AG04450 (cell line): ENCODE results near the gene IKBKE. TPM values are rescaled to one million over a fixed set of nuclear protein-coding genes. Genes with fewer than 3 reads are reported as not detected.

Experiments used
- CTCF ChIA-PET: fragments of 300-600, 350-600 bp; formaldehyde crosslinking; extraction: SDS; loops from one replicate; lab custom pipeline; 2022; ENCODE audit warnings: antibody characterized with exemption, inconsistent platforms; lab: Charles Lee
- POLR2A ChIA-PET: fragments of 350-600 bp; formaldehyde crosslinking; extraction: SDS; loops from one replicate; lab custom pipeline; 2021; ENCODE audit warnings: antibody characterized with exemption, inconsistent platforms; lab: Yijun Ruan, JAX
- DNase-seq: peaks from one replicate; pipeline ENCODE4 v3.0.0-alpha.2; 2011; ENCODE audit warnings: low read depth, low spot score
- H3K27ac ChIP-seq: one replicate; pipeline ENCODE4 v1.5.1; 2012; ENCODE audit warnings: low read depth, low read length, control low read depth
- H3K27me3 ChIP-seq: one replicate; pipeline ENCODE4 v1.6.0; 2012; ENCODE audit warnings: low read length; ENCODE audit not compliant: control insufficient read depth, insufficient read depth
- H3K4me3 ChIP-seq: 2 replicates; pipeline ENCODE4 v1.5.1; 2011; ENCODE audit warnings: mild to moderate bottlenecking, low read depth, low read length, control low read depth
- H3K9me3 ChIP-seq: 2 replicates; pipeline ENCODE4 v1.5.1; 2012; ENCODE audit warnings: low read length; ENCODE audit not compliant: control insufficient read depth, insufficient read depth
- polyA plus RNA-seq: library from polyadenylated mRNA; depleted of rRNA; stranded (reverse); fragments of >200 nt; gene quantifications from 2 replicates; pipeline ENCODE4 v1.2.3, GENCODE V29; 2011
- TF ChIP-seq, protein P1 (sequence below): IDR thresholded peaks from 2 replicates; pipeline ENCODE4 v1.5.1; 2011; ENCODE audit warnings: low read depth, low read length, control low read depth, inconsistent platforms

IKBKE gene
- polyA plus RNA-seq, 1 experiment: 20.8 TPM

GRCh38 chr1:206470692-206471414 is 577 bp downstream of the IKBKE start:
- peak overlapping the region; percentile 98 for H3K4me3 ChIP-seq
- no peaks in the 10 kb centered on the region for H3K27me3 ChIP-seq
- DNase-seq: peak; percentile 49
- ChIA-PET CTCF (interaction anchor here (0.6 to 3.7 kb wide), 8 partner anchors 8 to 719 kb away, joined by 3 to 34 read pairs (median 8); no protein-coding TSS in a partner anchor), POLR2A (interaction anchor here (0.7 to 2.3 kb wide), 7 partner anchors 8 to 902 kb away, joined by 3 to 8 read pairs (median 4); a partner anchor contains a TSS)
- TF ChIP-seq, protein P1, sequence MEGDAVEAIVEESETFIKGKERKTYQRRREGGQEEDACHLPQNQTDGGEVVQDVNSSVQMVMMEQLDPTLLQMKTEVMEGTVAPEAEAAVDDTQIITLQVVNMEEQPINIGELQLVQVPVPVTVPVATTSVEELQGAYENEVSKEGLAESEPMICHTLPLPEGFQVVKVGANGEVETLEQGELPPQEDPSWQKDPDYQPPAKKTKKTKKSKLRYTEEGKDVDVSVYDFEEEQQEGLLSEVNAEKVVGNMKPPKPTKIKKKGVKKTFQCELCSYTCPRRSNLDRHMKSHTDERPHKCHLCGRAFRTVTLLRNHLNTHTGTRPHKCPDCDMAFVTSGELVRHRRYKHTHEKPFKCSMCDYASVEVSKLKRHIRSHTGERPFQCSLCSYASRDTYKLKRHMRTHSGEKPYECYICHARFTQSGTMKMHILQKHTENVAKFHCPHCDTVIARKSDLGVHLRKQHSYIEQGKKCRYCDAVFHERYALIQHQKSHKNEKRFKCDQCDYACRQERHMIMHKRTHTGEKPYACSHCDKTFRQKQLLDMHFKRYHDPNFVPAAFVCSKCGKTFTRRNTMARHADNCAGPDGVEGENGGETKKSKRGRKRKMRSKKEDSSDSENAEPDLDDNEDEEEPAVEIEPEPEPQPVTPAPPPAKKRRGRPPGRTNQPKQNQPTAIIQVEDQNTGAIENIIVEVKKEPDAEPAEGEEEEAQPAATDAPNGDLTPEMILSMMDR: no peak
- H3K9me3 ChIP-seq: no peaks in the 10 kb centered on the region
- H3K27ac ChIP-seq: peak overlapping the region; percentile 82

GRCh38 chr1:206471415-206471801 is 1.1 kb downstream of the IKBKE start:
- ChIA-PET CTCF (interaction anchor here (1.8 to 3.7 kb wide), 6 partner anchors 8 to 112 kb away, joined by 4 to 34 read pairs (median 10); no protein-coding TSS in a partner anchor), POLR2A (interaction anchor here (1.0 to 2.3 kb wide), 3 partner anchors 8 to 30 kb away, joined by 3 to 7 read pairs (median 3); no protein-coding TSS in a partner anchor)
- Histone ChIP-seq H3K27ac (peak overlapping the region; percentile 52), H3K27me3 (no peaks in the 10 kb centered on the region), H3K4me3 (peak overlapping the region; percentile 98), H3K9me3 (no peaks in the 10 kb centered on the region)
- no peak for DNase-seq
- TF ChIP-seq, protein P1: no peak

- Histone ChIP-seq H3K4me3 (peak overlapping the region; percentile 98; the same call in 1 of the 2 replicates), H3K27me3 (no peaks in the 10 kb centered on the region), H3K27ac (peak overlapping the region; percentile 52), H3K9me3 (no peaks in the 10 kb centered on the region)
- TF ChIP-seq, protein P1: no peak
- POLR2A ChIA-PET: no interaction called here
- CTCF ChIA-PET: interaction anchor here (2.4 to 3.7 kb wide), 4 partner anchors 7 to 112 kb away, joined by 7 to 34 read pairs (median 20); no protein-coding TSS in a partner anchor
- DNase-seq: no peak
Observed at GRCh38 chr1:206472024-206472423, 1.7 kb downstream of the IKBKE start.

DNA sequence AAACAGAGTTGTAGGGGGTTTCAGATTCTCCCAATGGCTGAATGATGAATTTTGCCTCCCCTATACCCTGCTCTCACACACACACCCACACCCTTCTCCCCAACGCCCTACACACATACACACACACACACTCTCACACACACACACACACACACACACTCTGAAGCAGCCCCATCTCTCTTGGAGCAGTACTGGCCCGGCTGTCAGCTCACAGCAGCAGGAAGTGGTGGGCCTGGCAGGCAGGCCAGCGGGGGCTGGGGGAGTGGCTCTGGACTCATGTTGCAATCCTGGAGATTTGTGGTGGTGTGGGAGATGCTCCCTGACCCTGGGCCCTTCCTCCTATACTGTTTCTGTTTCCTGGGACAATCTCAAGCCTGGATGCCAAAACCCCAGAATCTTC is 2.2 kb downstream of the IKBKE start:
- Histone ChIP-seq H3K9me3 (no peaks in the 10 kb centered on the region), H3K27ac (peak overlapping the region; percentile 57), H3K4me3 (peak overlapping the region; percentile 98), H3K27me3 (no peaks in the 10 kb centered on the region)
- CTCF ChIA-PET: interaction anchor here (3.7 kb wide), 1 partner anchor 10 kb away, joined by 34 read pairs; no protein-coding TSS in a partner anchor
- DNase-seq: peak; percentile 69
- POLR2A ChIA-PET: no interaction called here
- TF ChIP-seq, protein P1: no peak

DNA sequence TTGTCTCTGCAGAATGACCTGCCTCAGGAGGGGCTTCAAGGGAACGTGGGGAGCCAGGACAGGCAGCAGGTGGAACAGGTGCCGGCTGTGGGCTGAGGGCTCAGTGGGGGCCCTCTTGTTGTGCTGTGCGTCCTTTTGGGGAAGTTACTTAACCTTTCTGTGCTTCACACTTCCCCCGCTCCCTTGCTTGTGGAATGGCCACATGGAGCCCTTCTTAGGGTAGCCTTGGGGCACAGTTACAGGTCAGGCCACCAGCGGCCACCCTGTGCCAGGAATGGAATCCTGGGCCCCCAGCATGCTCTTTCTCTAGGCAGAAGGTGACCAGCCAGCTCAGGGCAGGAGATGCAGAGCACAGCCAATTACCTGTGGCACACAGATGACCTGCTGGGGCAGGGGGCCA is 2.6 kb downstream of the IKBKE start:
- TF ChIP-seq, protein P1: no peak
- no peaks in the 10 kb centered on the region for H3K27me3 ChIP-seq
- H3K9me3 ChIP-seq: no peaks in the 10 kb centered on the region
- peak overlapping the region; percentile 57 for H3K27ac ChIP-seq
- ChIA-PET POLR2A (no interaction called here), CTCF (interaction anchor here (0.9 to 1.0 kb wide), 2 partner anchors 17 to 72 kb away, joined by 3 to 4 read pairs; no protein-coding TSS in a partner anchor)
- peak overlapping the region; percentile 50 for H3K4me3 ChIP-seq
- DNase-seq: no peak
